A549 (cell line): ENCODE measurements around the gene PIAS2. TPM values are rescaled to one million over a fixed set of nuclear protein-coding genes. Genes with fewer than 3 reads are reported as not detected.

ENCODE experiments used
- ATAC-seq, 2 experiments: fragments of 200-7000 bp in 1 of 2; fragments of >200 bp in 1 of 2; cut with Nextera tagmentation in 1 of 2; cut with Tn5 transposase in 1 of 2; 3 replicates each; pipeline versions ENCODE4 v1.8.0 to v1.9.1; 2018 to 2020; ENCODE audit warnings: mild to moderate bottlenecking in 1 of 2, moderate library complexity in 1 of 2
- CTCF ChIA-PET: fragments of 300-600 bp; sonication (Branson Sonifier 250); formaldehyde crosslinking; extraction: SDS; loops from one replicate; lab custom pipeline; 2021; ENCODE audit warnings: antibody characterized with exemption, inconsistent platforms; lab: Yijun Ruan, JAX
- POLR2A ChIA-PET: fragments of 350-600 bp; formaldehyde crosslinking; extraction: SDS; loops from one replicate; lab custom pipeline; 2021; ENCODE audit warnings: antibody characterized with exemption, inconsistent platforms; lab: Yijun Ruan, JAX
- DNase-seq, 2 experiments: peaks; one replicate each; pipeline versions ENCODE4 v3.0.0 to v3.0.0-alpha.2; 2011 to 2016; ENCODE audit warnings: low read depth in 1 of 2, low spot score in 1 of 2
- FAIRE-seq: peaks from 2 replicates; lab custom pipeline; 2011; peaks lifted over from hg19 to GRCh38; lab: Jason Lieb, UNC
- H3K27ac ChIP-seq, 2 experiments: fragments of >200 bp; sonication (Bioruptor Twin); formaldehyde crosslinking; 3 replicates each; pipeline ENCODE4 v1.5.1; 2016 to 2017
- H3K4me1 ChIP-seq: fragments of >200 bp; sonication (Bioruptor Twin); formaldehyde crosslinking; 3 replicates; pipeline ENCODE4 v1.6.1; 2016
- H3K4me2 ChIP-seq: fragments of >200 bp; sonication (Bioruptor Twin); formaldehyde crosslinking; 3 replicates; pipeline ENCODE4 v1.6.1; 2016
- H3K4me3 ChIP-seq: fragments of >200 bp; sonication (Bioruptor Twin); formaldehyde crosslinking; 3 replicates; pipeline ENCODE4 v1.5.1; 2016
- H3K9me3 ChIP-seq: fragments of >200 bp; sonication (Bioruptor Twin); formaldehyde crosslinking; 3 replicates; pipeline ENCODE4 v1.6.1; 2016
- CBX8 ChIP-seq: fragments of 200-600 bp; sonication (generic); IDR thresholded peaks from 2 replicates; pipeline ENCODE4 v1.6.1; 2016
- CHD2 ChIP-seq: fragments of 150-350 bp; IDR thresholded peaks from 2 replicates; pipeline ENCODE4 v1.6.1; 2014; ENCODE audit warnings: low read length; ENCODE audit not compliant: partially characterized antibody
- CHD4 ChIP-seq: fragments of 200-600 bp; sonication (generic); IDR thresholded peaks from 2 replicates; pipeline ENCODE4 v1.6.1; 2016; ENCODE audit warnings: antibody characterized with exemption, mild to moderate bottlenecking, borderline replicate concordance
- EHF ChIP-seq: fragments of 250-450 bp; sonication (Bioruptor Pico); IDR thresholded peaks from 2 replicates; pipeline ENCODE4 v1.5.0; 2020; ENCODE audit warnings: mild to moderate bottlenecking
- EHMT2 ChIP-seq: fragments of 200-600 bp; sonication (generic); IDR thresholded peaks from 2 replicates; pipeline ENCODE4 v1.6.1; 2016; ENCODE audit warnings: antibody characterized with exemption, low read depth, mild to moderate bottlenecking, moderate library complexity
- ESRRA ChIP-seq: fragments of 150-350 bp; IDR thresholded peaks from 2 replicates; pipeline ENCODE4 v1.6.1; 2014; ENCODE audit warnings: mild to moderate bottlenecking, low read length, borderline replicate concordance
- HDAC2 ChIP-seq: fragments of 200-600 bp; sonication (generic); IDR thresholded peaks from 2 replicates; pipeline ENCODE4 v1.6.1; 2016
- HOXB13 ChIP-seq: fragments of 250-450 bp; sonication (Bioruptor Pico); IDR thresholded peaks from 2 replicates; pipeline ENCODE4 v1.5.0; 2020; ENCODE audit warnings: low read depth, mild to moderate bottlenecking, moderate library complexity
- HOXB5 ChIP-seq: fragments of 250-450 bp; sonication (Bioruptor Pico); IDR thresholded peaks from 2 replicates; pipeline ENCODE4 v1.5.0; 2020; ENCODE audit warnings: mild to moderate bottlenecking, moderate library complexity
- KDM1A ChIP-seq: fragments of 200-600 bp; sonication (generic); IDR thresholded peaks from 2 replicates; pipeline ENCODE4 v1.6.1; 2016; ENCODE audit warnings: low read depth, mild to moderate bottlenecking
- MAFK ChIP-seq: fragments of 450-650 bp; IDR thresholded peaks from 2 replicates; pipeline ENCODE4 v1.6.1; 2014; ENCODE audit not compliant: partially characterized antibody
- MAZ ChIP-seq: fragments of 150-350 bp; IDR thresholded peaks from 2 replicates; pipeline ENCODE4 v1.6.1; 2014; ENCODE audit warnings: antibody characterized with exemption, low read depth, low read length, borderline replicate concordance
- MYC ChIP-seq: IDR thresholded peaks from 2 replicates; pipeline ENCODE4 v1.6.1; 2012; ENCODE audit warnings: mild to moderate bottlenecking, inconsistent platforms, low read length, improper control_type of control experiment, borderline replicate concordance
- NFE2L2 ChIP-seq: fragments of 150-350 bp; conservative IDR thresholded peaks from 2 replicates; pipeline ENCODE4 v1.6.1; 2014; ENCODE audit warnings: low read length
- NPAS2 ChIP-seq: fragments of 250-450 bp; sonication (Bioruptor Pico); IDR thresholded peaks from 2 replicates; pipeline ENCODE4 v1.8.0; 2022; ENCODE audit warnings: mild to moderate bottlenecking, moderate library complexity, borderline replicate concordance
- NR3C1 ChIP-seq: fragments of >200 bp; sonication (Bioruptor Twin); formaldehyde crosslinking; IDR thresholded peaks from 3 replicates; pipeline ENCODE4 v1.6.1; 2017
- POLR2A ChIP-seq: IDR thresholded peaks from 2 replicates; pipeline ENCODE4 v1.6.1; 2012; ENCODE audit warnings: mild to moderate bottlenecking, low read length
- POLR2AphosphoS2 ChIP-seq: conservative IDR thresholded peaks from 2 replicates; pipeline ENCODE4 v1.6.1; 2012; ENCODE audit warnings: low read length, improper control_type of control experiment, inconsistent platforms
- RAD21 ChIP-seq, 2 experiments: fragments of >200 bp in 1 of 2; sonication (Bioruptor Twin) in 1 of 2; formaldehyde crosslinking in 1 of 2; IDR thresholded peaks in 1 of 2; conservative IDR thresholded peaks in 1 of 2; 2 replicates in 1 of 2; 3 replicates in 1 of 2; pipeline ENCODE4 v1.6.1; 2012 to 2018; ENCODE audit warnings: inconsistent platforms in 1 of 2
- RCOR1 ChIP-seq: fragments of 150-350 bp; IDR thresholded peaks from 2 replicates; pipeline ENCODE4 v1.6.1; 2014; ENCODE audit warnings: antibody characterized with exemption, low read length, low read depth
- RFX5 ChIP-seq: fragments of 450-650 bp; IDR thresholded peaks from 2 replicates; pipeline ENCODE4 v1.7.1; 2014; ENCODE audit warnings: antibody characterized with exemption, mild to moderate bottlenecking, moderate library complexity
- RNF2 ChIP-seq: fragments of 200-600 bp; sonication (generic); IDR thresholded peaks from 2 replicates; pipeline ENCODE4 v1.6.1; 2016; ENCODE audit warnings: low read depth, mild to moderate bottlenecking, antibody characterized with exemption, moderate library complexity, borderline replicate concordance
- TP53 ChIP-seq: fragments of 250-450 bp; sonication (Bioruptor Pico); IDR thresholded peaks from 2 replicates; pipeline ENCODE4 v1.5.0; 2021; ENCODE audit warnings: mild to moderate bottlenecking, moderate library complexity
- ZSCAN20 ChIP-seq: fragments of 250-450 bp; sonication (Bioruptor Pico); IDR thresholded peaks from 2 replicates; pipeline ENCODE4 v1.8.0; 2022; ENCODE audit warnings: mild to moderate bottlenecking, moderate library complexity
- WGBS: methylation state at CpG from one replicate; pipeline ENCODE4 v1.1.6; 2017; ENCODE audit errors: missing lambda C conversion rate; 5-methylcytosine and 5-hydroxymethylcytosine counted together
- polyA plus RNA-seq, 4 experiments: library from polyadenylated mRNA; depleted of rRNA in 3 of 4; stranded (reverse); fragments of >200 nt; fragmentation: RNase III in 1 of 4; extraction: RNeasy Plus Mini Kit Qiagen cat#74134 plus additional on column Dnase treatment in 1 of 4; gene quantifications; 2 replicates in 3 of 4; 3 replicates in 1 of 4; pipeline ENCODE4 v1.2.3, GENCODE V29; 2011 to 2017
- TF ChIP-seq, protein P1 (sequence below): fragments of 250-450 bp; sonication (Bioruptor Pico); IDR thresholded peaks from 2 replicates; pipeline ENCODE4 v1.5.0; 2020; ENCODE audit warnings: low read depth, mild to moderate bottlenecking, moderate library complexity
- TF ChIP-seq, protein P2 (sequence below): IDR thresholded peaks from 2 replicates; pipeline ENCODE4 v1.6.1; 2012
- TF ChIP-seq, protein P3 (sequence below): fragments of 150-350 bp; IDR thresholded peaks from 2 replicates; pipeline ENCODE4 v1.6.1; 2014; ENCODE audit warnings: low read depth, mild to moderate bottlenecking, low read length
- TF ChIP-seq, protein P4 (sequence below): fragments of >200 bp; sonication (Bioruptor Twin); formaldehyde crosslinking; IDR thresholded peaks from 2 replicates; pipeline ENCODE4 v1.6.1; 2016
- TF ChIP-seq, protein P5 (sequence below): fragments of >200 bp; sonication (Bioruptor Twin); formaldehyde crosslinking; IDR thresholded peaks from 3 replicates; pipeline ENCODE4 v1.5.1; 2016

The PIAS2 gene
- polyA plus RNA-seq, 2 of the 4 experiments (the other 2 are of a cell fraction): 6.7 to 6.8 TPM

DNA sequence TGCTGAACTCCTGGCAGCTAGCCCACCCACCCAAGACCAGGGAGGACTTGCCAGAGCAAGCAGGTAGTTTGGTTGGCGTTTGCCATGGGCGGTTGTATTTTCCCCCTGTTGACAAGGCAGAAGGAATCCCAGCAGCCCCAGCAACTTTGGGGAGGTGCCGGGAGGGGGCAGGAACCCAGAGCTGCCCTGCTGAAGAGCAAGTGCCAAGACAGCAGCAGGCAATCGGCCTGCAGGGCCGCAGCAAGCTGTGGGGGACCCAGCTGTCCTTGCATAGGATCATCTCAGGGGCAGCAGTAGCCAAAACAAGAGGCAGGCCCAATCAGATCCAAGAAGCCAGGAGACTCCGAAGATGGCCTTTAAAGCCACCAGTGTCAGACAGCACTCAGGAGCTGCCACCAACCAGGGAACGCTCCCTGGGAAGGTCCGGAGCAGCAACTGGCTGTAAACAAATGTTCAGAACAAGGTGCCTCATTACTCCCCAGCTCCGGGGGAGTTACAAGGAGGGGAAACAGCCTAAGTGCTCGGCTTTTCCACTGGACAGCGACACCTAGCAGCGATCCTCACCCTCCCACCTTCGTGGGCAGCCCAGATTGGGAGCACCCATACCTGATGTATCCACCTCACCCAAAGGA is 162.5 kb downstream of the PIAS2 start:
- ATAC-seq (no peak), FAIRE-seq (no peak), DNase-seq (no peak)
- Histone ChIP-seq H3K27ac (no peak overlapping the region), H3K4me3 (no peak overlapping the region), H3K4me1 (no peaks in the 10 kb centered on the region), H3K4me2 (no peak overlapping the region), H3K9me3 (no peaks in the 10 kb centered on the region)
- POLR2A ChIA-PET: no interaction called here
- CTCF ChIA-PET: no interaction called here
- no peak for TF ChIP-seq HOXB13 (CRISPR knock-in tag)
- no peak for TF ChIP-seq TP53 (CRISPR knock-in tag)
- TF ChIP-seq KDM1A: no peak
- TF ChIP-seq RFX5: no peak
- TF ChIP-seq NPAS2 (CRISPR knock-in tag): no peak
- no peak for TF ChIP-seq MYC
- TF ChIP-seq CBX8: no peak
- no peak for TF ChIP-seq ESRRA
- TF ChIP-seq, protein P1, sequence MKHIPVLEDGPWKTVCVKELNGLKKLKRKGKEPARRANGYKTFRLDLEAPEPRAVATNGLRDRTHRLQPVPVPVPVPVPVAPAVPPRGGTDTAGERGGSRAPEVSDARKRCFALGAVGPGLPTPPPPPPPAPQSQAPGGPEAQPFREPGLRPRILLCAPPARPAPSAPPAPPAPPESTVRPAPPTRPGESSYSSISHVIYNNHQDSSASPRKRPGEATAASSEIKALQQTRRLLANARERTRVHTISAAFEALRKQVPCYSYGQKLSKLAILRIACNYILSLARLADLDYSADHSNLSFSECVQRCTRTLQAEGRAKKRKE: no peak
- no peak for TF ChIP-seq RAD21 (conservative IDR thresholded peaks at IDR 0.05 in 1 of 2, IDR thresholded peaks at IDR 0.05 in 1 of 2)
- TF ChIP-seq EHF (CRISPR knock-in tag): no peak
- TF ChIP-seq, protein P2, sequence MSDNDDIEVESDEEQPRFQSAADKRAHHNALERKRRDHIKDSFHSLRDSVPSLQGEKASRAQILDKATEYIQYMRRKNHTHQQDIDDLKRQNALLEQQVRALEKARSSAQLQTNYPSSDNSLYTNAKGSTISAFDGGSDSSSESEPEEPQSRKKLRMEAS: no peak
- TF ChIP-seq HDAC2: no peak
- TF ChIP-seq CHD2: no peak
- TF ChIP-seq MAFK: no peak
- no peak for TF ChIP-seq RCOR1
- TF ChIP-seq RNF2: no peak
- 78% methylated on average over 9 of the region's 13 CpGs for WGBS

DNA sequence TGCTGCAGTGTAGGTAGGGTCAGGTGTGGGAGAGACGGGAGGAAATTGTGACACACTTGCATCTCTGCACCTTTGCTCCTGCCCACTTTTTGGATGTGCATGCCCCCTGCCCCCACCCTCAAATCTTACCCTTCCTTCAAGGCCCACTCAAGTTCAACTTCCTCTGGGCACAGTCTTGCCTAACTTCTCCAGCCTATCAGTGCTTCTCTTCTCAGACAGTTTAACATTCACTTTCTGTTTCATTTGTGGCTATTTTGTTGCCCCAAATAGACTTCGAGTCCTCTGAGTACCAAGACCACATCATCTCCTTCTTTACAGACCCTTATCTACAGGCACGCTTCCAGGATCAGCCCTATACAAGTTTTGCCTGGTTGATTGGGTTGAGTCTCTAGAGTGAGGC is 163.1 kb downstream of the PIAS2 start:
- Histone ChIP-seq H3K9me3 (no peaks in the 10 kb centered on the region), H3K27ac (no peak overlapping the region), H3K4me3 (no peak overlapping the region), H3K4me1 (no peaks in the 10 kb centered on the region), H3K4me2 (no peak overlapping the region)
- DNase-seq: no peak
- ChIA-PET POLR2A (no interaction called here), CTCF (no interaction called here)
- 66% methylated on average over 2 of the region's 3 CpGs for WGBS
- ATAC-seq: no peak
- no peak for TF ChIP-seq ESRRA
- no peak for TF ChIP-seq POLR2AphosphoS2
- no peak for TF ChIP-seq POLR2A
- no peak for TF ChIP-seq NFE2L2
- no peak for TF ChIP-seq HOXB13 (CRISPR knock-in tag)
- no peak for TF ChIP-seq HOXB5 (CRISPR knock-in tag)
- TF ChIP-seq TP53 (CRISPR knock-in tag): no peak
- TF ChIP-seq, protein P2: no peak
- TF ChIP-seq CHD2: no peak
- no peak for TF ChIP-seq CHD4
- TF ChIP-seq HDAC2: no peak
- no peak for TF ChIP-seq EHMT2
- TF ChIP-seq ZSCAN20 (CRISPR knock-in tag): no peak
- TF ChIP-seq, protein P3, sequence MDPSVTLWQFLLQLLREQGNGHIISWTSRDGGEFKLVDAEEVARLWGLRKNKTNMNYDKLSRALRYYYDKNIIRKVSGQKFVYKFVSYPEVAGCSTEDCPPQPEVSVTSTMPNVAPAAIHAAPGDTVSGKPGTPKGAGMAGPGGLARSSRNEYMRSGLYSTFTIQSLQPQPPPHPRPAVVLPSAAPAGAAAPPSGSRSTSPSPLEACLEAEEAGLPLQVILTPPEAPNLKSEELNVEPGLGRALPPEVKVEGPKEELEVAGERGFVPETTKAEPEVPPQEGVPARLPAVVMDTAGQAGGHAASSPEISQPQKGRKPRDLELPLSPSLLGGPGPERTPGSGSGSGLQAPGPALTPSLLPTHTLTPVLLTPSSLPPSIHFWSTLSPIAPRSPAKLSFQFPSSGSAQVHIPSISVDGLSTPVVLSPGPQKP: no peak
- TF ChIP-seq RCOR1: no peak
- TF ChIP-seq, protein P4, sequence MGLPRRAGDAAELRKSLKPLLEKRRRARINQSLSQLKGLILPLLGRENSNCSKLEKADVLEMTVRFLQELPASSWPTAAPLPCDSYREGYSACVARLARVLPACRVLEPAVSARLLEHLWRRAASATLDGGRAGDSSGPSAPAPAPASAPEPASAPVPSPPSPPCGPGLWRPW: no peak
- TF ChIP-seq, protein P5, sequence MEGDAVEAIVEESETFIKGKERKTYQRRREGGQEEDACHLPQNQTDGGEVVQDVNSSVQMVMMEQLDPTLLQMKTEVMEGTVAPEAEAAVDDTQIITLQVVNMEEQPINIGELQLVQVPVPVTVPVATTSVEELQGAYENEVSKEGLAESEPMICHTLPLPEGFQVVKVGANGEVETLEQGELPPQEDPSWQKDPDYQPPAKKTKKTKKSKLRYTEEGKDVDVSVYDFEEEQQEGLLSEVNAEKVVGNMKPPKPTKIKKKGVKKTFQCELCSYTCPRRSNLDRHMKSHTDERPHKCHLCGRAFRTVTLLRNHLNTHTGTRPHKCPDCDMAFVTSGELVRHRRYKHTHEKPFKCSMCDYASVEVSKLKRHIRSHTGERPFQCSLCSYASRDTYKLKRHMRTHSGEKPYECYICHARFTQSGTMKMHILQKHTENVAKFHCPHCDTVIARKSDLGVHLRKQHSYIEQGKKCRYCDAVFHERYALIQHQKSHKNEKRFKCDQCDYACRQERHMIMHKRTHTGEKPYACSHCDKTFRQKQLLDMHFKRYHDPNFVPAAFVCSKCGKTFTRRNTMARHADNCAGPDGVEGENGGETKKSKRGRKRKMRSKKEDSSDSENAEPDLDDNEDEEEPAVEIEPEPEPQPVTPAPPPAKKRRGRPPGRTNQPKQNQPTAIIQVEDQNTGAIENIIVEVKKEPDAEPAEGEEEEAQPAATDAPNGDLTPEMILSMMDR: no peak
- TF ChIP-seq NR3C1: no peak
- TF ChIP-seq MAZ: no peak
- no peak for FAIRE-seq
